Measurements from ENCODE around the gene DTYMK.
"Not testable (repeated sequence)": the region's sequence is repeated elsewhere in the genome, so short reads cannot be mapped to it uniquely, and the experiment has no call there.

Gene DTYMK

DNA sequence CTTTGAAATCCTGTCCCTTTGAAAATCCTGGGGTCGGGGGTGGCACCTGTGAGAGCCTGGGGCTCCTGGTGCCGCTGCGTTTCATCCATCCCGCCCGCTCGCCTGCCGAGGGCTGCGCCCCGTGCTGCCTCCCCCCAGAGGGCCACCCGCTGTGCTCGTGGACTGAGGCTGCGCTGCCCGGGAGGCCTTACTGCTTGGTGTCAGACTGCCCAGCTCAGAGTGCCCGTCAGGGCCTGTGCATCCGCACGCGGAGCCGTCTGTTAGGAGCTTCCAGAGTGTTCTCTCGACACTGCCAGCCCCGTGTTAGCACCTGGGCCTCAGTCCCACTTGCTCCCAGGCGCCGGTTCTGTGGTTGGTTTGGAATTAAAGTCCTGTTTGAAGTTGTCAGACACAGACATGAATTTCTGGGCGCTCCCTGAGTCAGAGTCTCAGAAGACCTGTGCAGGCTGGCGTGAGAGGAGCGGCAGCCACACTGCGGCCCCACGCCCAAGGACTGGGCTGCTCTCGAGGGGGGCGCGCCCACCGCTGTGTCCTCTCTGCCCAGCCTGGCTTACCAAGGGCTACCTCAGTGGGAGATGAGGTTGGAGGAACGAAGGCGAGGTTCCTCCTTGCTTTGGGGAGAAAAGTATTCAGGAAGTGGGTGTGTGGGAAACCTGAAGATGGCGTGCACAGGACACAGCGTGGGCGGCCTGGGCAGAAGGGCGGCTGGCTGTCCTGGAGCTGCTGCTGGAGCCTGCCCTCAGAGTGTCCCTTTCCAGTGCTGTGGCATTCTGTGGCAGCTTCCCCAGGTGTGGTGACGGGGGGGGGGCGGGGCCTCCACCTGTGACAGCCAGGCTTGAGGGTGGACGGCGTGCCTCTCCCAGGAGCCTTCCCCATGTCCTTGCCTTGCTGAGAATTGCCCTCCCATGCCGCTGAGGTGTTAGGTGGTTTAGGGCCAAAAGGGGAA lies 14.1 kb downstream of the DTYMK start:
- DNase-seq (ENCODE audit: low read depth in 1 of 2, low spot score in 1 of 2): no peak

DNA sequence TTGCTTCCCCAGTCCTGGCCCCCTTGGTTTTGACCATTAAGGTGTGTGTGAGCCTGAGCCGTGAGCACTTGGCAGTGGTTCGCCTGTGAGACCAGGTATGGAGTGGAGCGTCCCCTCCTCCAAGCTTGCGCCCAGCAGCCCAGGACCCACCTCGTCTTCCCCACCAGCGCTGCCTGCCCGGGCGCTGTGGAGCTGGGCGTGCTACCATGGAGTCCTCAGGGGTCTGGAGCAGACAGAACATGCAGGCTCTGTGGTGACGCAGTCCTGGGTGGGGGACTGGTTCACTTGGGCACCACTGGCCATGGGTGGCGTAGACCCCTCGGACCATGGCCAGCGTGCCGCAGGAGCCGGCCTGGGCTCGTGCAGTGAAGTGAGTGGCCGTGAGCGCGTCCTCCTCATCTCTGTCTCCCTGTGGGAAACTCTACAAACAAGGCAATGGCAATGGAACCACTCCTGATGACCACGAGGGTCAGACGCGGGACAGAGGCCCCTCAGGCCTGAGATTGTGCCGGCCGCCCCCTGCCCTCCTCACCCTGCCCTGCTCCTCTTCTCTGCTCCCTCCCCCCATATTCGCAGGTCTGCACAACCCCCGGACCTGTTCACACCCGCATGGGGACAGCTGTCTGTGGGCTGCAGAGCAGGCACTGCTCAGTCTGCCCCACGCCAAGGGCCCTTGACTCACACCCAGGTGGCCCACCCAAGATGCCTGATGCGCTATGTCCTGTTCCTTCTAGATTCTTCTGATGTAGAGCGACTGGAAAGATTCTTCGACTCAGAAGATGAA lies 15.0 kb downstream of the DTYMK start:
- no peak for DNase-seq (ENCODE audit: low read depth in 1 of 2, low spot score in 1 of 2)

DNA sequence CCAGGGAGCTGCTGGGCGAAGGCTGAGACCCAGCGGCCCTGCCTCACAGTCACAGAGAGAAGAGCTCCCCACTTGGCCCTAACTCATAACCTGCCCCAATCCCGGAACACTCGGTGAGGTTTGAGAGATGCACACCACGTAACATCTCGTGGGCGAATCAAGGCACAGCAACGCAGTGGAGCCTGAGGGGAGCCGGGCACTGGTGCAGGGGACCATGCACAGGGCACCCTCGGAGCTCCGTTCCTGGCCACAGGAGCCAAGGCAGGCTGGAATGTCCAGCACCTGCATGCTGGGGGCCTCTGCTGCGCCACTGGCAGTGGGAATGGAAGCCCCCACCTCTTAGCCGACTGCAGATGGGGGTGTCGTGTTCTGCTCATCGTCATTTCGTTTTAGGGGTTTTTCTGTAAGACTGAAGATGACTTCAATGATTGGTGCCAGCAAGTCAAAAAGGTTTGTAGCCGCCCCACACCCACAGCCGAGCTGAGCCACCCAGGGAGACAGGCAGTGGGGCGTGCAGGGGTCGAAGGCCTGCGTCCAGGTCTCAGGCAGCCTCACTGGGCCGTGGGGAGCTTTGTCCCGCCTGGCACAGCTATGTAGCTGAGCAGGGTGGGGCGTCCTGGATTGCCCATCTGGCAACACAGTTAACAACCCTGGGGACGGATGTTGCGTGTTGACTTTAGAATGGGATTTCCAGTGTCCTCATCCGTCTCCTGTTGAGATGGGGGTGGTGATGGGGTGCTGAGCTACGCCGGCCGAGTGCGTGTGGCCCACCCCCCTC lies 16.1 kb downstream of the DTYMK start:
- DNase-seq (ENCODE audit: low read depth in 1 of 2, low spot score in 1 of 2): no peak

DNA sequence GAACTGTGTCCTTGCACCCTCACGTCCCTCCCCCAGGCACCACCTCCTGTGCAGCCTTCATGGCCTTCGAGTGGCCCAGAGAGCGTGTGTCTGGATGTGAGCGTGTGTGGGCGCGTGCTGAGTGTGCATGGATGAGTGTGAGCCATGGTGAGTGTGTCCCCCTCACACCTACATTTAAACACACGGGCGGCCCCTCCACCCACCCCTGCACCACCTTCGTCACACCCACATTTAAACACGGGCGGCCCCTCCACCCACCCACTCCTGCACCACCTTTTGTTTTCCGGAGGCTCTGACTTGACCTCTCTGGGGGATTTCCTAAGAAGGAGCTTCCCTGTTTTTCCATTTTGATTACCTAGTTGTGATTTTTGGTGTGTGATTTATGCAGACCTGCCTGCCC lies 17.8 kb downstream of the DTYMK start:
- DNase-seq (ENCODE audit: low read depth in 1 of 2, low spot score in 1 of 2): no peak

DNA sequence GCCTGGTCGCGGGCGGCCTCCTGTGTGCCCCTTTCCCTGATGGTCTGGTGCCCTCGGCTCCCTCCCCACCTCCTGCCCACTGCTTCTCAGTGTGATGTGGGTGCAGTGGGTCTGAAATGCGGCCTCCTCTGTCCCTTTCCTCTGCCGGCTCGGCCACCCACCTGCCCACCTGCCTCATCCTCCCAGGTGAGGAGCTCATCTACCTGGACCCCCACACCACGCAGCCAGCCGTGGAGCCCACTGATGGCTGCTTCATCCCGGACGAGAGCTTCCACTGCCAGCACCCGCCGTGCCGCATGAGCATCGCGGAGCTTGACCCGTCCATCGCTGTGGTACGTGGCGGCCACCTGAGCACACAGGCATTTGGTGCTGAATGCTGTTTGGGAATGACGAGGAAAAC lies 18.3 kb downstream of the DTYMK start:
- no peak for DNase-seq (ENCODE audit: low read depth in 1 of 2, low spot score in 1 of 2)

DNA sequence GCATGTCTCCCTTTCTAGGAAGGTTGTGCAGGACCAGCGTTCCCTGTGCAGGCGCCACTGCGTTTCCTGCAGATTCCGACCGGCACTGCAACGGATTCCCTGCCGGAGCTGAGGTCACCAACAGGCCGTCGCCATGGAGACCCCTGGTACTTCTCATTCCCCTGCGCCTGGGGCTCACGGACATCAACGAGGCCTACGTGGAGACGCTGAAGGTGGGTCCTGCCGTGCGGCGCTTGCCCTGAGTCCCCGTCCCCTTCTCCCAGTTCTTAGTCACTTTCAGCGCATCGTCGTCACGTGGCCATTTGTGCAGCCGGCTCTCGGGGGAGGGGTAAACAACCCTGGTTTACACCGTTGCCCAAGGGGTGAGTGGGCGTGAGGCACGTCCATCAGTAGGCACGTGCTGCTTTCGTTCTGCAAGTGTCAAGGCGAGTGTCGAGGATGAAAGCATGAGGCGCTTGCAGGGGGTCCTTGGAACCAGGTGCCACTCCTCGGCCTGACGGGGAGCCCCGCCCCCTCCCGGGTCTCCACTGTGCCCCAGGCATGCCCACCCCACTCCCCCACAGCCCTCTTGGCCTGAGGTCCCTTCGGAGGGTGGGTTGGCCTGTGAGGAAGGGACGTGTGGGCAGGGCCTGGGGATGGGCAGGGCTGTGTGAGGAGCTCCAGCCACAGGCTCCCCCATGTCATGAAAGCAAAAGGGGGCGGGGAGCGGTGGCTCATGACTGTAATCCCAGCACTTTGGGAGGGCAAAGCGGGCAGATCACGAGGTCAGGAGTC lies 19.8 kb downstream of the DTYMK start:
- DNase-seq (ENCODE audit: low read depth in 1 of 2, low spot score in 1 of 2): no peak

DNA sequence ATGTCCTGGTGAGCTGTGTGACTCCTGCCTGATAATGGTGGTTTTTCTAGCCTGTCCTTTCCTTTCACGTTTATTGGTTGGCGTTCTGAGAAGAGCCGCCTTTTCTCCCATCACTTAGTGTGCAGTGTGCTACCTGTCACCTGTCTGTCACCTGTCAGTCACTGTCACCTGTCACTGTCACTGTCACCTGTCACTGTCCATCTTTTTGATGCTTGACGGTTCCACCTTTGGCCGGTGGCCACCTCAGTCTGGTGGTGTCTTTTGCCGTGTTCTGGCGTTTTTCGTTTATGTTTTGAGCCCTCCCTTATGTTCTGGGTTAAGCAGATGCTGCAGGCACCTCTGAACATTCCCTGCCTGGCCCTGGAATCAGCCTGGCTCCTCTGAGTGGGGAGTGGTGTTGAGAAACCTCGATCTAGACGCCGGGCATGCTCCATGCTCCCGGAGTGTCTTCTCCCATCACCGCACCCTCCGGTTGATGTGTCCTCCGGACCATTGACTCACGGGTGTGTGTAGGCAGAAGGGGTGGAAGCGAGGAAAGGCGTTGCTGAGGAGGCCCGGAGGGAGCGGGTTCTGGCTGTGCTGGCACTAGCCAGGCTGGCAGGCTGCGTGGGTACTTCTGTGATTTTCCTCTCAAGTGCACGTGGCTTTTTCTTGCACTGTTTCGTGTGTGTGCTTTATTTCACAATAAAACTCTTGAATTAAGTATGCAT lies 20.7 kb downstream of the DTYMK start:
- no peak for DNase-seq (ENCODE audit: low read depth in 1 of 2, low spot score in 1 of 2)

DNA sequence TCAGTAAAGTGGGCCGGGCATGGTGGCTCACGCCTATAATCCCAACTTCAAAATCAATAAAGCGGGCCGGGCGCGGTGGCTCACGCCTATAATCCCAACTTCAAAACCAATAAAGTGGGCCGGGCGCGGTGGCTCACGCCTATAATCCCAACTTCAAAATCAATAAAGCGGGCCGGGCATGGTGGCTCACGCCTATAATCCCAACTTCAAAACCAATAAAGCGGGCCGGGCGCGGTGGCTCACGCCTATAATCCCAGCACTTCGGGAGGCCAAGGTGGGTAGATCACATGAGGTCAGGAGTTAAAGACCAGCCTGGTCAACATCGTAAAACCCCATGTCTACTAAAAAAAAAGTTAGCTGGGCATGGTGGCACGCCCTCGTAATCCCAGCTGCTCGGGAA lies 23.9 kb downstream of the DTYMK start:
- not testable (repeated sequence) for DNase-seq (ENCODE audit: low read depth in 1 of 2, low spot score in 1 of 2)

DNA sequence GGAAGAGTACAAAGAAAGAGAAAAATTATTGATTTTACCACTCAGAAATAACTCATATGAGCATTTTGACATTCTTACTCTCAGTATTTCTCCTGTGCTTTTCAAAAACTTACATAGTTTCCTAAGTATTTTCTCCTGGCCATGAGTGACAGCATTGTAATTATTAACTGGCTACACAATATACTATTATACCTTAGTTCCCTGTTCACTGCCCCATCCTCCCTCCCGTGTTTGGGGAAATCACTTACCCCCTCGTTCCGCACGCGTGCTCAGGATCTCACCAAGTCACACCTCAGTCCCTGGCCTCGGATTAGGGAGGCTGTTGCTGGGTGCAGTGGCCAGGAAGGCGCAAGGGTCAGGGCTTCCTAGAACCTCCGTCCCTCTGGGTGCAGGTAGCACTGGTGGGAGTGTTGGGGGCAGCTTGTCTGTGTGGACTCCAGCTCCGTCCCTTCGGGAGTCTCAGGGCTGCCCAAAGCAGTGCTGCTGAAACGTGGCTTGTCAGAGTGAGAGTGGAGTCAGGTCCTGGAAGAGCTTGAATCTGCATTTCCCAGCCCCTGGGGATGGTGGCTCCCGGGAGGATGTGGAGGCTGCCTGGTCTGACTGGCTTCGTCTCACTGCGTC lies 25.9 kb downstream of the DTYMK start:
- no peak for DNase-seq (ENCODE audit: low read depth in 1 of 2, low spot score in 1 of 2)

DNA sequence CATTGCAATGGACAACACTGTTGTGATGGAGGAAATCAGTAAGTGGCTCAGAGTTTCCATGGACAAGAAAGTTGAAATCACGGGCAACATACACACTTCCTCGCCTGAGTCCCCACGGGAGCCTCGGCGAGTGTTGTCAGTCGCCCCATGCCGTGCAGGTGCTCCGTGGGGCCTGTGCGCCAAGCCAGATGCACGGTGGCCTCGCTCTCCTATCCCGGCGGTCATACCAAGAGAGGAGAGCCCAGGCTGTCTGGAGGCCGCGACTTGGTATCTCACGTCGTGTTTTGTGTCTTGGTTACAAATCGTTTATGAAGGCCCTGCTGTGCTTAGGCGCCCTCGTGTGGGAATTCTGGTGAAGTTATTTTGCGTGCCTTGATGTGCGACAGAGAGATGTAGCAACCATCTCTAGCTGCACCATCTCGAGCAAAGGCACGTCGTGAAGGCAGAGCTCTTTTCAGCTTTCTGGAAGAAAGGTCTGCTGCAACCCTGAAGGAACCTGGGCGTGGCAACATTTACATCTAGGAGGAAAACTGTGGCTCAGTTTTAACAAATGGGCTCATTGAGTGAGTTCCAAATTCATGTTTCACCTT lies 27.4 kb downstream of the DTYMK start:
- DNase-seq (ENCODE audit: low read depth in 1 of 2, low spot score in 1 of 2): no peak

DNA sequence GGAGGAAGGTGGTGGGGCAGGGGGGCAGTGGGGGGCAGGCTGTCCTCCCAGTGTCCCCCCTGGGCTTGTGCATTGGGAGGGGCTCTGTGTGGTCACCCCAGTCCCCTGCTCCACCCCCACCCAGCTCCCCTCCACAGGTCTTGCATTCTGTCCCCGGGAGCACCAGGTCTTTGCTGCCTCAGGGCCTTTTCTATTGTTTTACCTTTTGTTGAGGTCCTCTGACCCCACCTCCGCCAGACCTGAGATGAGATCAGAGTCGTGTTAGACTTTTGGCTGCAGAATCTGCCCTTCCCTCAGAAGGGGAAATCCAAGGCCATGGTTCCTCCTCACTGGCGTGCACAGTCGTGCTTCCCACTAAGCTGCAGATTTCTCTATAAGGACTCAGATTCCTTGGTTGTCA lies 28.3 kb downstream of the DTYMK start:
- DNase-seq (ENCODE audit: low read depth in 1 of 2, low spot score in 1 of 2): no peak

DNA sequence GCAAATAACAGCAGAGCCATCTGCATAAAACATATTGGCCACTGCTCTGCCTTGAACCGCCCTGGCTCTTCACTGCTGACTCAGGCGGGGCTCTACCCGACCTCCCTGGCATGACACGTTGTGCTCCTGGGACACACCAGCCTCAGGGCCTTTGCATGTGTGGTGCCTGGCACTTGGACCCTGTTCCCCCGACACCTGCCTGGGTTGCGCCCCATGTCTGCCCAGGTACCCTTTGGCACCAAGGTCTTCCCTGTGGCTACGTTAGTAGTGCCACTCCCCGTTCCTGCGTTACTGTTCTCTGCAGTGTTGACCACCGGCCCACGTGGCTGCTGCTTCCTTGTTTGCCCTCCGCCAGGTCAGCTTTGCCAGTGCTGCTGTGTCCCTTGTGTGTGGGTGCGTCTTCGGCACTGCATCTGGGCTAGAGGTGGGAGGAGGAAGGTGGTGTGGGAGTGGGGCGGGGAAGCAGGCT lies 28.8 kb downstream of the DTYMK start:
- no peak for DNase-seq (ENCODE audit: low read depth in 1 of 2, low spot score in 1 of 2)

DNA sequence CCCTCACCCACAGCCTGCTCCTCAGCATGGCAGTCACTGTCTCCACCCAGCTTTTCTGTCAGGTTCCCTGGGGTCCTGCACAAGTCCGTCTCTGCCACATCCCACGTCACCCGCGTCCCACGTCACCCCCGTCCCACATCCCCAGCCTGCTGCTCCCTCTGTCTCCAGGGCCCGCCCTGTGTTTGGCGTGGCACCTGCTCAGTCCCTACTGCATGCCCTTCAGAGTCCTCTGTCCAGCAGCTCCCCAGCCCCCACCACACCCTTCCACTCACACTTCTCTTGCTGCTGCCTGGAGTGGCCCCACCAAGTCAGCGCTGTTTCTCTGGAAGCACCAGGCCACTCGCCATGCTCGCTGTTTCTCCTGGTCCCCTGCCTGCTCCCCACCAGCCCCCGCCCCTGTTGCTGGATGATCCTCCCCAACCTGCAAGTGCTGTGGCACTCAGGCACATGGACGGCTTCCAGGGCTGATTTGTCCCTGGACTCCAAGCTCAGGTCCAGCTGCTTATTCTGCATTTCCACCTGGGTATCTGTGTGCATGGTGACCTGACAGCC lies 30.3 kb downstream of the DTYMK start:
- DNase-seq (ENCODE audit: low read depth in 1 of 2, low spot score in 1 of 2): no peak

DNA sequence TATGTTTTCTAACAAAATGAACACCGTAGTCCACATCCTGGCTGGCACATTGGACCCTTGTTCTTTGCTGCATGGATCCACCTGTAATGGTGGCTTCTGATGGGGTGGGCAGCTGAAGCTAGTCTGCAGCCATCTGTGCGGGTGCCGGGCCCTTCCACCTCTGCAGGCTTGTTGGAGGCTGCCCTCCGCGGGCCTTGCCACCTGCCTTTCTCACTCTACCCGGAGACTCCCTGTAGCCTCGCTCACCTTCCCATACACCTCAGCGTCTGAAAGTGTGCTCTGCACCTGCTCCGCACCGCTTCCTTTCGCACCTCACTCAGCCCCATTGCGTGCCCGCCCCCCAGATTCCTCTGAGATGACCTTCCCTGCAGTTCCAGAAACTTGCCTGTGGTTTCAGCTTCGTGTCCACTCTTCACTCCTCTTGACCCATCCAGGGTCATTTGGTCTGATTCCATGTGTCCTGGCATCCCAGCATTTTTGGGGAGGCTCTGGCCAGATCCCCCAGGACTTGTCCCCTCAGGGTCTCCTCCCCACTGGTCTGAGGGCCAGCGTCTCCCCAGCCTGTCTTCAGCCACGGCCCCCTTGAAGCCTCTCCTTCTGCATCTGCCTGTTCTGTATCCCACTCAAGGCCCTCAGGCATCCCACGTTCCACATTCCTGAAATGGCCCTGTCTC lies 31.0 kb downstream of the DTYMK start:
- DNase-seq (ENCODE audit: low read depth in 1 of 2, low spot score in 1 of 2): no peak

DNA sequence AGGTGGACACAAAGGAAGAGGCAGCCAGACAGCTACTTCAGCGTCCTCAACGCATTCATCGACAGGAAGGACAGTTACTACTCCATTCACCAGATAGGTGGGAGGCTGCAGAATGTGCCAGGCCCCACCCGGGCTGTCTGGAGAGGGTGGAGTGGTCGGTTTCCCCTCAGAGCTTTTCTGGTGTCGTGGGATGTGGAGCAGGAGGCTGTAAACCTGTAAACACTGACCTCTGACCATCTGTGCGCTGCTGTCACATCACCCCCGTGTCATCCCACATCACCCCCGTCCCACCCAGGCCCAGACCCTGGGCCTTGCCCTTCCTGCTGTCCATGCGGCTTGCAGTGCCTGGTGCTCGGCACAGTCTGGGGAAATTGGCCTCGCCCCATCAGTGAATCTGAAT lies 32.1 kb downstream of the DTYMK start:
- DNase-seq (ENCODE audit: low read depth in 1 of 2, low spot score in 1 of 2): no peak

DNA sequence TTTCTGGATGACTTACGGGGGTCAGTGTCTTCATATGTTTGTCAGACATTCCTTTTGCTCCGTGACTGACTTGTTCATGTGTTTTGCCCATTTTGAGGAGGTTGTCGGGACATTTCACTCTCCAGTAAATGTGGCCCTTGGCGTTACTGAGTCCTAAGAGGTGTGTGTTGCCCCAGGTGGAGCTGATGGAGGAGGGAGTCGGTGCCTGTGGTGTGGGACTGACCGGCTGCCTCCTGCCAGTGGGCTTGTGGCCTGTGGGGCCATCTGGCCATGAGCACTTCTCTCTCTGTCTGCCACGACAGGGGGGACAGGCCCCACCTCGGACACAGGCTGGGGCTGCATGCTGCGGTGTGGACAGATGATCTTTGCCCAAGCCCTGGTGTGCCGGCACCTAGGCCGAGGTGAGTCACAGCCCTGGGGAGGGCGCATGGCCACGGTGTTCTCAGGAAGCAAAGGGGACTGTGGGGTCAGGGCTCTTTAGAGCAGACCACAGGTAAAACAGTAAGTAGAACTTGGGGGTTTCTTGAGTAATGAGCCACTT lies 33.3 kb downstream of the DTYMK start:
- DNase-seq (ENCODE audit: low read depth in 1 of 2, low spot score in 1 of 2): no peak

DNA sequence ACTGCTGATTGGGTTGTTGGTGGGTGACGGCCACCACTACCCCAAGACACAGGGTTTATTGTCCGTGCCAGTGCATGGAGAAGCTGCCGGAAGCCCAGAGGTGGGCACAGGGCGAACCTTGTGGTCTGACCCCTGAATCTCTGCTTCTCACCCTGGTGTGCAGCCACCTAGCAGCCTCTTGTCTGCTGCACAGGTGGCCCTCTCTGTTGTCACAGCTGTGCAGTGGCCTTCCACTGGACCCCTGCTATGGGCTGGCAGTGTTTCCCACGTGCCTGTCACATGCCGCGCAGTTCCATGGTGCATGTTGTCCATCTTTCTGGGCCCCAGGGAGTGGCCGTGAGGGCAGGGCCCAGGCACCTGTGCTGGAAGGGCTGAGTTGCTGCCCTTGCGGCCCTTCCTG lies 33.9 kb downstream of the DTYMK start:
- no peak for DNase-seq (ENCODE audit: low read depth in 1 of 2, low spot score in 1 of 2)

DNA sequence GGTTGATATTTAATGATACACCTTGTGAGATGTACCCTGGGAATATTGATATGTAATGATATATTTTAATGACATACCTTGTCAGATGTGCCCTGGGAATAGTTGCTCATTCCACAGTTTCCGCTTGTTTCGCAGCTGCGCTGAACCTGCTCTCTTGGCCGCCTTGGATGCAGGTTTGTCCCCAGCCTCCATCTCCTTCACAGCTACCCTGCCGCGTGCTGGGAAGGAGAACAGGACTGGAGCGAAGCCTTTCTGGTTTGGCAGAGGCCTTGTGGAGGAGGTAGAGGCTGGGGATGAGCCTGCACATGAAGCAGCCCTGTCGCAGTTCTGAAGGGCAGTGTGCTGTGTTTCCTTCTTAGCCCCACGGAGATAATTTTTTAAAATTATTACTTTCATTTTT lies 34.5 kb downstream of the DTYMK start:
- no peak for DNase-seq (ENCODE audit: low read depth in 1 of 2, low spot score in 1 of 2)
